Body of pancreas (tissue), 4 donors: ENCODE results near the gene JUN. TPM values are rescaled to one million over a fixed set of nuclear protein-coding genes. Genes with fewer than 3 reads are reported as not detected.

Experiments used
- ATAC-seq: fragments of 150-250 bp; one replicate; pipeline ENCODE4 v1.9.1; 2016
- DNase-seq, 4 donors: peaks; one replicate each; pipeline ENCODE4 v3.0.0-alpha.2; 2019
- H3K27ac ChIP-seq, 4 donors: fragments of 200-600 bp; sonication (generic); 1 replicate in 3 of 4; 2 replicates in 1 of 4; pipeline versions ENCODE4 v1.5.1 to v1.6.1; 2016 to 2019; ENCODE audit warnings: mild to moderate bottlenecking in 1 of 4, mixed read lengths in 1 of 4, moderate library complexity in 1 of 4
- H3K27me3 ChIP-seq, 2 donors: fragments of 200-600 bp; sonication (generic); one replicate each; pipeline ENCODE4 v1.6.0; 2016; ENCODE audit warnings: mild to moderate bottlenecking in 1 of 2
- H3K36me3 ChIP-seq, 2 donors: fragments of 200-600 bp; sonication (generic); replicated peaks in 1 of 2; 2 replicates each; pipeline ENCODE4 v1.5.1; 2016; ENCODE audit warnings: low read depth in 2 of 2; ENCODE audit not compliant: insufficient read depth in 1 of 2
- H3K4me1 ChIP-seq: fragments of 200-600 bp; sonication (generic); one replicate; pipeline ENCODE4 v1.6.0; 2016
- H3K4me3 ChIP-seq, 2 donors: fragments of 200-600 bp; sonication (generic); 1 replicate in 1 of 2; 2 replicates in 1 of 2; pipeline ENCODE4 v1.5.1; 2016 to 2019
- H3K9me3 ChIP-seq, 3 donors: fragments of 200-600 bp; sonication (generic); 1 replicate in 2 of 3; 2 replicates in 1 of 3; pipeline ENCODE4 v1.5.1; 2016
- CTCF ChIP-seq, 7 experiments: fragments of 450-650 bp in 4 of 7; fragments of 200-600 bp in 3 of 7; sonication (generic) in 3 of 7; IDR thresholded peaks; one replicate each; pipeline ENCODE4 v1.5.1; 2016 to 2019; ENCODE audit warnings: antibody characterized with exemption in 7 of 7
- POLR2A ChIP-seq, 3 donors: fragments of 450-650 bp; IDR thresholded peaks; one replicate each; pipeline ENCODE4 v1.6.1; 2016; ENCODE audit warnings: antibody characterized with exemption in 3 of 3, mild to moderate bottlenecking in 2 of 3
- WGBS, 2 donors: methylation state at CpG; one replicate each; pipeline ENCODE4 v1.1.5; 2017; 5-methylcytosine and 5-hydroxymethylcytosine counted together
- intact Hi-C: fragments of 100-400 bp; cut with DNase I; formaldehyde crosslinking; loops from one replicate; pipeline ENCODE4 v1.15.1; 2023
- total RNA-seq, 2 donors: library from RNA; depleted of rRNA; stranded (reverse); fragments of >200 nt; gene quantifications; one replicate each; pipeline ENCODE4 v1.1.0, GENCODE V29; 2016

JUN gene
- total RNA-seq, 2 donors from 2014 or later = 320 to 712 TPM

DNA sequence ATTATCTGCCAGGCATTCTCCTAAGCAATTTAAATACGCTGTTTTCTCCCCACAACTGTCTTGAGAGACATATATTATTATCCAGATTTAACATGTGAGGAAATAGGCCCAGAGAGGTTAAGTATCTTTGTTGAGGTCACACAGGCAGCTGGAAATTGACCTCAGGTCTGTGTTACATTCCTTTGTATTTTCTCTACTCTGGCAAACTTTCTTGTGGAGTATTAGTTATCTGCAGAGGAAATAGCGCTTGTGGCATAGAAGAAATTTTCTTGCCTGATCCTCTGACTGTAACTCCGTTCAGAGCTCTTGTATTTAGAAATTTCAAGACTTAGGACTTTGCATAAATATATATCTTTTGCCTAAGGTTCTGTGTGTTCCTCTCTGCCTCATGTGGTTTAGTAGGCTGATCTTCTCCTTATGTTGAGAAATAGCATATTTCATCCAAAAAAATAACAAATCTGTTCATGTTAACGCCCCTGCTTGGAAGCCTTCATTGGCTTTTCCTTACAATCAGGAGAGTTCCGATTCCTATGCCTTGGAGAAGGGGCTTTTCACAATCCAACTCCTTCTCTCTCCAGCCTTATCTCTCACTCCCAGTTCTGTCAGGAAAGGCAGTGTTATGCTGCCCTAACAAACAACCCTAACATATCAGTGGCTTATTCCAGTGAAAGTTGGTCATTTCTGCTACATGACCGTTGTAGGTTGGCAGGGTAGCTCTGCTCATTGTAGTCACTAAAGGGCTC is 2.5 kb upstream of the JUN start:
- H3K27ac ChIP-seq = peak overlapping the region; percentile 96 to 100 (median 100)
- H3K36me3 ChIP-seq = no peaks in the 10 kb centered on the region

GRCh38 chr1:58785442-58786058 is 1.7 kb upstream of the JUN start:
- Histone ChIP-seq H3K4me1 (peaks cover 12% of the 10 kb centered on the region), H3K27ac (peak overlapping the region; percentile 96 to 100 (median 100)), H3K36me3 (no peaks in the 10 kb centered on the region), H3K4me3 (peak overlapping the region in 1 of 2 donors; percentile 85), H3K27me3 (no peaks in the 10 kb centered on the region), H3K9me3 (no peaks in the 10 kb centered on the region)
- DNase-seq (peak; percentile 82 to 89 (median 86)), ATAC-seq (peak; percentile 13)
- 2% methylated on average over 8 to 14 of the region's 14 CpGs for WGBS, 2 donors
- intact Hi-C loops = no loop called here
- no peak for TF ChIP-seq CTCF (IDR thresholded peaks at IDR 0.05)
- peak in 2 of 3 donors; percentile 88 for TF ChIP-seq POLR2A (IDR thresholded peaks at IDR 0.05)

More for the DNA sequence above, 2.5 kb upstream of the JUN start:
- no peak overlapping the region for H3K4me3 ChIP-seq
- WGBS, 2 donors = 85 to 86% methylated on average over 6 of the region's 6 CpGs
- ATAC-seq (no peak), DNase-seq (no peak)
- H3K27me3 ChIP-seq = no peaks in the 10 kb centered on the region
- intact Hi-C loops = no loop called here
- H3K4me1 ChIP-seq = peaks cover 12% of the 10 kb centered on the region
- no peak for TF ChIP-seq POLR2A (IDR thresholded peaks at IDR 0.05)
- no peak for TF ChIP-seq CTCF (IDR thresholded peaks at IDR 0.05)
- no peaks in the 10 kb centered on the region for H3K9me3 ChIP-seq

- Histone ChIP-seq H3K27ac (peak overlapping the region; percentile 96 to 100 (median 100)), H3K4me1 (peaks cover 12% of the 10 kb centered on the region), H3K27me3 (no peaks in the 10 kb centered on the region), H3K9me3 (no peaks in the 10 kb centered on the region), H3K36me3 (no peaks in the 10 kb centered on the region), H3K4me3 (peak overlapping the region; percentile 14 to 85)
- ATAC-seq (peak; percentile 31), DNase-seq (peak; percentile 90 to 94 (median 91))
- TF ChIP-seq POLR2A (IDR thresholded peaks at IDR 0.05) = no peak
- TF ChIP-seq CTCF (IDR thresholded peaks at IDR 0.05) = peak in 6 of 7 experiments; percentile 40 to 91 (median 64)
- WGBS, 2 donors = 0 to 1% methylated on average over 16 to 56 of the region's 56 CpGs
- intact Hi-C loops = no loop called here
These were observed 1.1 kb upstream of the JUN start for GRCh38 chr1:58784758-58785441.

GRCh38 chr1:58783090-58783992 is 506 bp downstream of the JUN start:
- Histone ChIP-seq H3K4me1 (peaks cover 16% of the 10 kb centered on the region), H3K36me3 (no peaks in the 10 kb centered on the region), H3K27ac (peak overlapping the region; percentile 96 to 100 (median 99)), H3K4me3 (peak overlapping the region; percentile 89 to 99), H3K9me3 (no peaks in the 10 kb centered on the region), H3K27me3 (no peaks in the 10 kb centered on the region)
- 0% methylated on average over 20 to 86 of the region's 86 CpGs for WGBS, 2 donors
- no peak for TF ChIP-seq POLR2A (IDR thresholded peaks at IDR 0.05)
- TF ChIP-seq CTCF (IDR thresholded peaks at IDR 0.05) = no peak
- intact Hi-C loops = no loop called here
- ATAC-seq (peak; percentile 0), DNase-seq (peak; percentile 66 to 68 (median 66))
